Activated naive CD4-positive, alpha-beta T cell (primary cell): ENCODE measurements around the gene GADD45A.

Source experiments
- DNase-seq, 4 experiments: peaks; one replicate each; lab custom pipeline; 2025; lab: John Stamatoyannopoulos, UW

GADD45A gene

DNA sequence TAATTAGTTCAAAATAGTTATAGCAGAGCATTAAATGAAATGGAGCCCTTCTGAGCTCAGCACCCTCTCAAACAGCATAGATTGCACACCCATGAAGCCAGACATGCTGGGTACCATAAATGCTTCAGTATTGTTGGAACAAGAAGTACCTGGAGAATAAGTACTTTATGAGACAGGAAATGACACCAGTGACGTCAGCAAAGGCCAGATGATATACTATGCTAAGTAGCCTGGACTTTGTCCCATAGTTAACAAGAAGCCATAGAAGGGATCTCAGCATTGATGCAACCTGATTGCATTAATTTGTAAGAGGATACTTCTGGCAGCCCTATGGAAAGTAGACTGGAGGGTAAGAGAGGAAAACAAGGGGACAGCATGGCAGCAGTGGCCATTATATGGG is 16.3 kb upstream of the GADD45A start:
- no peak for DNase-seq

GRCh38 chr1:67672260-67672803 is 12.7 kb upstream of the GADD45A start:
- no peak for DNase-seq

- no peak for DNase-seq
These were observed 11.4 kb upstream of the GADD45A start for GRCh38 chr1:67673468-67674201.

DNA sequence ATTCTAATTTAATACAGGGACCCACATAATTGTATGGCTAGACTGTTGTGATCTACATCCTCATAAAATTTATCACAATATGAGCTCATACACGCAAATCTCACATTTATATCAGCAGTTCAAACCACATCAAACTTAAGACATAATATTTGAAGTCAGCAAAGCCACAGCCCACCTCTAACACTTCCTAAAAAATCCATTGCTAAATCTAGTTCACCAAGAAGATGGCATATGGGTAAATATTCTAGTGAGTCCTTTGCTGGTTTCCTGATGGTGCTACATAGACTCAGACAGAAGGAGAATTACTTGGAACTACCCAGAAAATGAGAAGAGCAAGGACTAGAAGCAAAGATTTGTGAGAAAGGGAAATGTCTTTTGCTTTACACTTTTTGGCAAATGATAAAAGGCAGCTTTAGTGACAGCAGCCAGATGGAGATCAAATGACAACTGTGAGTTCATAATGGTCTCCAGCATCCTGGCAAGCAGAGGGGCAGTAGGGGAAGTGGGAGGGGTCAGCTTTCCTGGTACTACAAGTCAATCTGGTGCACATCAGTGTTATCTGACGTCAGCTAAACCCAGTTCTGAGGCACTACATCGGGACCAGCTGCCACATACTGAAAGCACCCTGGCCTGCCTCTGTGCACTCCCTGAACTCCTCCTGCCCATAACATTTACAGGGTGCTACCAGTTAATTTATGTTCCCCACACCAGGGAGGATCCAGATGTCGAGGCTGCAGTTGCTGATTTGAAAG is 10.6 kb upstream of the GADD45A start:
- DNase-seq: peak in 1 of 4 experiments; percentile 15

GRCh38 chr1:67675800-67676199 is 9.2 kb upstream of the GADD45A start:
- DNase-seq: no peak

DNA sequence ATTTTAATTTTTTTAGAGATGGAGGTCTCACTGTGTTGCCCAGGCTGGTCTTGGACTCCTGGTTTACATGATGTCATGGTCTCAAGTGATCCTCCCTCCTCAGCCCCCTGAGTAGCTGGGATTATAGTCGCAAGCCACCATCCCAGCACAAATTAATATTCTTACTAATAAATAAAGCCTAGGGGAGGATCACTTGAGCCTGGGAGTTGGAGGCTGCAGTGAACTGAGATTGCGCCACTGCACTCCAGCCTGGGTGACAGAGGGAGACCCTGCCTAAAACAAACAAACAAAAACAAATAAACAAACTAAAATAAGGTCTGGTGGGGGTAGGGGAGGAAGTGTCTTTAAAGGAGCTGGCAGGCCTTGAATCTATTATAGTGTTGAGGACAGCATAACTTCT is 8.7 kb upstream of the GADD45A start:
- DNase-seq: no peak

DNA sequence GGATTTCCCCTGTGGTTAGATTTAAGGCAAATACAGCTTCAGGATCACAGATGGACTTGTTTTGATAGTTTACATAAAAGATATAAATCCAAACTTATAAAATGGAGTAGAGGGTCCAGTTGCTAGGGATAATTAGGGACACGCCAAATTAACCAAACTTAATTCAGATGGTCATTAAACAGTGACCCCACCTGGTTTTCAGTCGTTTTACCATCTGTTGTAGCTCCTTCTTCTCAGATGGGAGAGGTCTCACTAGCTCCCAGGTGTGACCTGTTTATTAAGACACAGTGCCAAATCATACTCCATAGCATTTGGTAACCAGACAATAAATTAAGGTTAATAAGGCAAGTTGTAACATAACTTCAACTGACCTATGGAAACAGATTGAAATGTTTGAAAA is 8.1 kb upstream of the GADD45A start:
- DNase-seq: no peak

DNA sequence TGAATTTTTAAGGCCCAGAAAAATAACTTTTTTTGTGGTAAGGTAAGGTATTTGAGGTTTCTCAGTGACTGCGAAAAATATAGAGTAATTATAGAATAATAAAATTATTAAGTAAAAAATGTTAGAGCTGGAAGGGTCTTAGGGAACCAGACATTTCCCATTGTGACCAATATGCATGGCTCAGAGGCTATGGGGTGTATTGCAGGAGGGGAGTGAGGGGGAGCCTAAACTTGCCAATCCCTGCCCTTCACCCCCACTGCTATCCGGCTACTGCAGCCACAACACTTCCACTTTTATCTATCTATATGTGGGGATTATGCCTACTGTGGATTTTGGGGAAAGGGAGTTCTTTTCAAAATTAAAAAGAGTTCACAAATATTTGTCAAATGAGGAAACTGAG is 7.6 kb upstream of the GADD45A start:
- no peak for DNase-seq

DNA sequence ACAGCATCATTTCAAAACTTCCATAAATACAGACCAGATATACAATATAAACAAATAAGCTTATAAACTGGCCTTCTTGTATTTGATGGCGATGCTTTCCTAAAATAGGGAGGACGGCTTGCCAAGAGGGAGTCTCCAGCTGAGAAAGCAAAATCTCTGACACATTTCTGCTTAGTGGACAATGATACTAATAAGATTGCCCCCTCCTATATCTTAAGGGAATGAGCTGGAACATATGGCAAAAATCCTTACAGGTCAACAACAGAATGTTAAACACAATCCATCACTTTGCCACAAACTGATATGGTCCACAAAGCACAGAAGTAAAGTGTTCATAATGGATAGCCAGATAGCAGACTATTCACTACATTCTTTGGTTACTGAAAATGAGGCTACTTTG is 7.1 kb upstream of the GADD45A start:
- DNase-seq: no peak

DNA sequence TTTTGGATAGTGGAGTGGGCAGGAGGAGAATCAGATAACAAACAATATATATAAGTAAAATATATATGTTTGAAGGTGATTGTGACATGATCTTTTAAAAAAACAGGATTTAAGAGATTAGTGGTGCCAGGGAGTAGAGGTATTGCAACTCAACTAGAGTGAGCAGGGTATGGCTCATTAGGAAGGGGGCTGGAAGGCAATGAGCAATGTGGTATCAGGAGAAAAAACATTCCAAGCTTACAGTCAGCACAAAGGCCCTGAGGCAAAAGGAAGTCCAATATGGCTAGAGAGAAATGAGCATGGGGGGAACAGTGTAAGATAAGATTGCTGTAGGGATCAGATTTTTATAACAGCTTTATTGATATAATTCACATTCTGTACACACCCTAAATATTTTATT is 5.3 kb upstream of the GADD45A start:
- no peak for DNase-seq

GRCh38 chr1:67680486-67680885 is 4.5 kb upstream of the GADD45A start:
- no peak for DNase-seq

- DNase-seq: no peak
These were observed 2.3 kb upstream of the GADD45A start for GRCh38 chr1:67682659-67683197.

DNA sequence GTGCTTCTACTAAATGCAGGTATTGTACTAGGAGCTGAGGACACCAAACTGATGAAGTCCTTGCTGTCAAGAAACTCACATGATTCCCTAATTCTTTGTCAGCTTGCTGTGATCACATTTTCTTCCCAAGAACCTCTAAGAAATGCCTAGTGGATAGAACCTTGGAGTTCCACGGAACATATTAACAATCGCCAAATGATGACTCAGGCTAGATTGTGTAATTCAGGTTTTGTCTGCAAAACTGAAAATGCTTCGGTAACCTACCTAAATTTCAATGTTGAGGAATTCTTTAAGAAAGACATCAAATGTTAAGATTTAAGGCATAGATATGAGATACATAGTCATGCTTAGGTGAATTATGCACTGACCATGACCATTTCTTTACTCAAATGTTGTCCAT is 1.7 kb upstream of the GADD45A start:
- no peak for DNase-seq

GRCh38 chr1:67683766-67684525 is 1.1 kb upstream of the GADD45A start:
- DNase-seq: no peak

- DNase-seq: no peak
These were observed 405 bp upstream of the GADD45A start for GRCh38 chr1:67684526-67685066.

- peak; percentile 15 to 46 (median 26) for DNase-seq
These were observed 711 bp downstream of the GADD45A start for GRCh38 chr1:67685558-67686266.

DNA sequence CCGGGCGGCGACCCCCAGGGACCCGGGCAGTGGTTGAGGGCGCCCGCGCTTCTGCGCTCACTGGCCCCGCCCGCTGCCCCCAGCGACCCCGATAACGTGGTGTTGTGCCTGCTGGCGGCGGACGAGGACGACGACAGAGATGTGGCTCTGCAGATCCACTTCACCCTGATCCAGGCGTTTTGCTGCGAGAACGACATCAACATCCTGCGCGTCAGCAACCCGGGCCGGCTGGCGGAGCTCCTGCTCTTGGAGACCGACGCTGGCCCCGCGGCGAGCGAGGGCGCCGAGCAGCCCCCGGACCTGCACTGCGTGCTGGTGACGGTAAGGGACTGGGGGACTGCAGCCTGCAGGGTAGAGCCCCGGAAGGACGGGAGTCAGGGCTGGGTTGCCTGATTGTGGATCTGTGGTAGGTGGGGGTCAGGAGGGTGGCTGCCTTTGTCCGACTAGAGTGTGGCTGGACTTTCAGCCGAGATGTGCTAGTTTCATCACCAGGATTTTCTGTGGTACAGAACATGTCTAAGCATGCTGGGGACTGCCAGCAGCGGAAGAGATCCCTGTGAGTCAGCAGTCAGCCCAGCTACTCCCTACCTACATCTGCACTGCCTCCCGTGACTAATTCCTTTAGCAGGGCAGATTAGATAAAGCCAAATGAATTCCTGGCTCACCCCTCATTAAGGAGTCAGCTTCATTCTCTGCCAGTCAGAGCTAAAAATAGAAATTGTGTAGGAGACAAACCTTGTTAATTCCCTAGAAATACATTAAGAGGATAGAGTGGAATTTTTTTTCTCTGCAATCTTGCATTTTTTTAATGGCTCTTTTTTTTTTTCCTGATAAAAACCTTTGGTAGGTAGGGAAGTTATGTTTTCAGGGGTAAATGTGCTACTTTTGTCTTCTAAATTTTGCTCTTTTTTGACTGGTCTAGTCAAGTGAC is 1.5 kb downstream of the GADD45A start:
- DNase-seq: peak; percentile 16 to 33 (median 26)

DNA sequence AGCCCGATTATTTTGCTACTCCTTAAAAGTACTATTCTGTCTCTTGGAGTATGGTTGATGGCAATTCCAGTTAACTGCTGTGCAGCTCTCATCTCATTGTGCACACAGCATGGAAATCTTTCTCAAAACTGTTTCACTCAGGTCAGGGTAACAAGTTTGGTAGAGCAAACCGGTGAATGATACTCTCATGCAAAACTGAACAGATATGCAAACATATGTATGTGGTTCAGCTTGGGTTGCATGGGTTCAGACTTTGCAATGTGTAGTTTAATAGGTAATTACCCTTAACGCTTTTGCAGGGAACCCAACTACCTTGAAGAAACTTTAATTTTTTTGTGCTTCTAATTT is 2.2 kb downstream of the GADD45A start:
- DNase-seq: no peak

- DNase-seq: no peak
These were observed 2.6 kb downstream of the GADD45A start for GRCh38 chr1:67687649-67688048.

DNA sequence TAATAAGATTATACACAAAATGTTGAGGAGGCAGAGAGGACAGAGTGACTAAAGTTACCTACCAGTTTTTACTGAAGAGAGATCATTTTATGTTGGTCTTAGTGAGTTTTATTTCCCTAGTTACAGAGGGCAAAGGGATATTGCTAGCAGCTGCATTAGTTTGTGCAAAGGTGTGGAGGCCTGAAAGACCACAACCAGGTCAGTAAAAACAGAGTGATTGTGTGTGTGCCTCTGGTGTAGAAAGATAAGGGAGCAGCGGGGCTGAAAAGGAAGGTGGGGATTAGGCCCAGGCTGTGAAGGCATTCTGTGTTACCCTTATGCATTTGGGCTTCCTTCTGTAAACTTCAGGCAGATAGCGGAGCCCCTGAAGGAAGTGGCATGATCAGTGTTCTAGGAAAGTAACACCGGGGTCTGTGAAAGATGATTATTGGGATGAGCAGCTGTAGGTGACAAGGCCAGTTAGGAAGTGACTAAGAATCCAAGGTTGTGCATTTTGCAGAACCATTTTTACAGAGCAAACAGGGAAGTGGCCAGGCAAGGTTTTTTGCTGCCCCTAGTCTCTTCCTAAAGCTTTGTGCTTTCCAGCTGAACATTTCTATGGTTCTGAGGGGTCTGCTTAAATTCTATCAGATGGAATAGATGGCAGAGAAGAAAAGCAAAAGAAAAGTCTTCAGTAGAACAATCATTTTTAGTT is 3.7 kb downstream of the GADD45A start:
- no peak for DNase-seq
